GM12878 (cell line): Measurements from ENCODE around the gene FGF12. TPM values are rescaled to one million over a fixed set of nuclear protein-coding genes. Genes with fewer than 3 reads are reported as not detected.

ENCODE experiments used
- ATAC-seq: fragments of 200-7000 bp; cut with Tn5 transposase; 3 replicates; pipeline ENCODE4 v1.9.1; 2020; ENCODE audit warnings: mild to moderate bottlenecking, moderate library complexity
- BruUV-seq: library from RNA; stranded (reverse); fragments of 400-500 nt; replicated peaks from 2 replicates; lab custom pipeline; 2021; lab: Mats Ljungman, UMichigan
- CTCF ChIA-PET: fragments of 300-600 bp; sonication (Branson Sonifier 250); formaldehyde crosslinking; extraction: SDS; loops from one replicate; lab custom pipeline; 2021; ENCODE audit warnings: inconsistent platforms; lab: Yijun Ruan, JAX
- POLR2A ChIA-PET: fragments of 350-600 bp; formaldehyde crosslinking; extraction: SDS; loops from one replicate; lab custom pipeline; 2021; ENCODE audit warnings: inconsistent platforms; lab: Charles Lee
- RAD21 ChIA-PET: fragments of 300-600 bp; sonication (Branson Sonifier 250); formaldehyde crosslinking; loops from one replicate; lab custom pipeline; 2023; ENCODE audit warnings: antibody characterized with exemption; ENCODE audit not compliant: unreplicated experiment; lab: Charles Lee
- SMC1A ChIA-PET: fragments of 300-600 bp; sonication (Branson Sonifier 250); formaldehyde crosslinking; loops from one replicate; lab custom pipeline; 2023; ENCODE audit not compliant: unreplicated experiment, uncharacterized antibody; lab: Charles Lee
- DNase-seq: peaks from one replicate; pipeline ENCODE4 v3.0.0-alpha.2; 2011; ENCODE audit warnings: low read depth, low spot score
- FAIRE-seq: peaks from 3 replicates; lab custom pipeline; 2011; peaks lifted over from hg19 to GRCh38; lab: Jason Lieb, UNC
- H2AFZ ChIP-seq: 2 replicates; pipeline ENCODE4 v1.6.0; 2011; ENCODE audit warnings: low read depth, low read length, control low read depth; ENCODE audit not compliant: control insufficient read depth
- H3K27ac ChIP-seq: 2 replicates; pipeline ENCODE4 v1.5.1; 2011; ENCODE audit warnings: control low read depth; ENCODE audit not compliant: control insufficient read depth, insufficient read depth
- H3K27me3 ChIP-seq, 2 experiments: replicated peaks in 1 of 2; 2 replicates each; pipeline versions ENCODE4 v1.6.0 to v1.6.1; 2011; ENCODE audit warnings: low read length in 1 of 2; ENCODE audit not compliant: control insufficient read depth in 2 of 2, insufficient read depth in 2 of 2
- H3K36me3 ChIP-seq, 2 experiments: 2 replicates each; pipeline ENCODE4 v1.5.1; 2011; ENCODE audit warnings: low read length in 1 of 2; ENCODE audit not compliant: control insufficient read depth in 2 of 2, insufficient read depth in 2 of 2
- H3K4me1 ChIP-seq: 2 replicates; pipeline ENCODE4 v1.6.1; 2011; ENCODE audit warnings: mild to moderate bottlenecking, low read length, moderate library complexity, mixed read lengths; ENCODE audit not compliant: control insufficient read depth, insufficient read depth
- H3K4me2 ChIP-seq: 2 replicates; pipeline ENCODE4 v1.6.0; 2011; ENCODE audit warnings: control low read depth; ENCODE audit not compliant: control insufficient read depth, insufficient read depth
- H3K4me3 ChIP-seq: fragments of 200-600 bp; sonication (generic); 2 replicates; pipeline ENCODE4 v1.5.1; 2016
- H3K79me2 ChIP-seq: 2 replicates; pipeline ENCODE4 v1.6.0; 2011; ENCODE audit warnings: low read length; ENCODE audit not compliant: control insufficient read depth, insufficient read depth
- H3K9ac ChIP-seq: 2 replicates; pipeline ENCODE4 v1.8.0; 2011; ENCODE audit warnings: low read length, control low read depth, mixed read lengths; ENCODE audit not compliant: control insufficient read depth, insufficient read depth
- H3K9me3 ChIP-seq: replicated peaks from 3 replicates; pipeline ENCODE4 v1.5.1; 2011; ENCODE audit warnings: mild to moderate bottlenecking, low read length; ENCODE audit not compliant: control insufficient read depth, insufficient read depth
- H4K20me1 ChIP-seq: 2 replicates; pipeline ENCODE4 v1.6.0; 2011; ENCODE audit not compliant: control insufficient read depth, insufficient read depth
- CEBPB ChIP-seq, 2 experiments: fragments of 150-350 bp in 1 of 2; IDR thresholded peaks; 2 replicates each; pipeline ENCODE4 v1.6.1; 2012 to 2014; ENCODE audit warnings: low read depth in 2 of 2, low read length in 2 of 2, borderline replicate concordance in 1 of 2, inconsistent platforms in 1 of 2
- E2F8 ChIP-seq: fragments of 450-650 bp; IDR thresholded peaks from 2 replicates; pipeline ENCODE4 v1.6.1; 2018; ENCODE audit warnings: mild to moderate bottlenecking, low read depth, moderate library complexity; ENCODE audit not compliant: partially characterized antibody
- EP300 ChIP-seq, 2 experiments: fragments of 150-350 bp in 1 of 2; IDR thresholded peaks; 2 replicates each; pipeline ENCODE4 v1.6.1; 2011 to 2012; ENCODE audit warnings: low read depth in 2 of 2, low read length in 2 of 2, borderline replicate concordance in 1 of 2, improper control_type of control experiment in 1 of 2, inconsistent platforms in 1 of 2; ENCODE audit not compliant: control insufficient read depth in 1 of 2
- EZH2 ChIP-seq: IDR thresholded peaks from 2 replicates; pipeline ENCODE4 v1.6.1; 2012; ENCODE audit warnings: low read depth, mild to moderate bottlenecking, control low read depth, inconsistent platforms, low read length, borderline replicate concordance; ENCODE audit not compliant: control insufficient read depth
- FOS ChIP-seq: IDR thresholded peaks from 3 replicates; pipeline ENCODE4 v1.6.1; 2011; ENCODE audit warnings: borderline replicate concordance; ENCODE audit not compliant: insufficient read length; ENCODE audit errors: extremely low read depth
- GABPA ChIP-seq: IDR thresholded peaks from 2 replicates; pipeline ENCODE4 v1.6.1; 2014; ENCODE audit warnings: antibody characterized with exemption, low read depth, mild to moderate bottlenecking, inconsistent platforms
- GATAD2B ChIP-seq: fragments of 450-650 bp; conservative IDR thresholded peaks from 2 replicates; pipeline ENCODE4 v1.6.1; 2017; ENCODE audit warnings: low read depth, mild to moderate bottlenecking, moderate library complexity
- HDGF ChIP-seq: fragments of 450-650 bp; IDR thresholded peaks from 2 replicates; pipeline ENCODE4 v1.6.1; 2016; ENCODE audit warnings: antibody characterized with exemption
- IRF3 ChIP-seq: fragments of 450-650 bp; IDR thresholded peaks from 2 replicates; pipeline ENCODE4 v1.6.1; 2014; ENCODE audit warnings: mild to moderate bottlenecking
- JUND ChIP-seq: IDR thresholded peaks from 2 replicates; pipeline ENCODE4 v1.6.1; 2012; ENCODE audit warnings: low read depth, mild to moderate bottlenecking, low read length, improper control_type of control experiment, moderate library complexity
- NBN ChIP-seq: fragments of 450-650 bp; IDR thresholded peaks from 2 replicates; pipeline ENCODE4 v1.6.1; 2016
- NR2C1 ChIP-seq: fragments of 450-650 bp; IDR thresholded peaks from 2 replicates; pipeline ENCODE4 v1.6.1; 2017; ENCODE audit warnings: antibody characterized with exemption, mild to moderate bottlenecking, moderate library complexity
- NR2C2 ChIP-seq: IDR thresholded peaks from 2 replicates; pipeline ENCODE4 v1.6.1; 2011; ENCODE audit warnings: borderline replicate concordance, low read depth; ENCODE audit not compliant: control insufficient read depth, insufficient read length
- POLR2AphosphoS5 ChIP-seq: IDR thresholded peaks from 2 replicates; pipeline ENCODE4 v1.6.1; 2011; ENCODE audit warnings: mild to moderate bottlenecking, low read length, inconsistent platforms
- RAD21 ChIP-seq: IDR thresholded peaks from 2 replicates; pipeline ENCODE4 v1.6.1; 2011; ENCODE audit warnings: mild to moderate bottlenecking, low read depth, low read length, moderate library complexity; ENCODE audit not compliant: insufficient read depth
- RB1 ChIP-seq: fragments of 450-650 bp; formaldehyde crosslinking; IDR thresholded peaks from 2 replicates; pipeline ENCODE4 v1.6.1; 2017; ENCODE audit warnings: mild to moderate bottlenecking, borderline replicate concordance
- RCOR1 ChIP-seq: conservative IDR thresholded peaks from 2 replicates; pipeline ENCODE4 v1.6.1; 2012; ENCODE audit warnings: low read depth, low read length, improper control_type of control experiment
- SMAD1 ChIP-seq: fragments of 450-650 bp; IDR thresholded peaks from 2 replicates; pipeline ENCODE4 v1.6.1; 2018; ENCODE audit warnings: mild to moderate bottlenecking, low read depth; ENCODE audit not compliant: partially characterized antibody
- SMARCA5 ChIP-seq: fragments of 450-650 bp; IDR thresholded peaks from 2 replicates; pipeline ENCODE4 v1.6.1; 2017; ENCODE audit warnings: mild to moderate bottlenecking
- TAF1 ChIP-seq: IDR thresholded peaks from 2 replicates; pipeline ENCODE4 v1.6.1; 2011; ENCODE audit warnings: mild to moderate bottlenecking, low read depth, low read length, borderline replicate concordance
- TCF12 ChIP-seq: IDR thresholded peaks from 2 replicates; pipeline ENCODE4 v1.6.1; 2011; ENCODE audit warnings: low read depth, mild to moderate bottlenecking, low read length
- YBX1 ChIP-seq: fragments of 450-650 bp; IDR thresholded peaks from 2 replicates; pipeline ENCODE4 v1.6.1; 2016; ENCODE audit warnings: antibody characterized with exemption
- ZBED1 ChIP-seq: IDR thresholded peaks from 2 replicates; pipeline ENCODE4 v1.6.1; 2016; ENCODE audit warnings: borderline replicate concordance
- ZNF24 ChIP-seq: fragments of 450-650 bp; IDR thresholded peaks from 2 replicates; pipeline ENCODE4 v1.6.1; 2017; ENCODE audit warnings: antibody characterized with exemption, mild to moderate bottlenecking
- WGBS: methylation state at CpG from one replicate; pipeline ENCODE4 v1.1.6; 2016; ENCODE audit warnings: low lambda C conversion rate; ENCODE audit not compliant: insufficient replicate concordance, insufficient coverage; ENCODE audit errors: missing lambda C conversion rate; 5-methylcytosine and 5-hydroxymethylcytosine counted together
- in situ Hi-C: fragments of 300-500 bp; cut with MboI; formaldehyde crosslinking; loops from 9 replicates; pipeline ENCODE4 v1.14.3; 2018; ENCODE audit warnings: mixed read lengths
- intact Hi-C: fragments of 100-400 bp; cut with micrococcal nuclease; formaldehyde crosslinking; loops from one replicate; pipeline ENCODE4 v1.14.2; 2022; ENCODE audit not compliant: unreplicated experiment
- polyA plus RNA-seq, 11 experiments: library from polyadenylated mRNA; depleted of rRNA in 4 of 11; unstranded in 6 of 11; stranded (reverse) in 5 of 11; fragments of >200 nt; fragmentation: Nextera tagmentation in 4 of 11; fragmentation: Illumina TruSeq in 1 of 11; extraction: Ambion mirVana in 4 of 11; extraction: Trizol in 1 of 11; gene quantifications; 1 replicate in 1 of 11; 2 replicates in 10 of 11; pipeline versions ENCODE4 v1.2.1 to v1.2.3, GENCODE V29; 2011 to 2016; ENCODE audit warnings: inconsistent platforms in 2 of 11, missing spikeins in 2 of 11, low read depth in 1 of 11
- total RNA-seq, 4 experiments: library from RNA; depleted of rRNA in 3 of 4; stranded (reverse); fragments of >200 nt in 3 of 4; fragmentation: Illumina TruSeq in 1 of 4; extraction: Trizol in 1 of 4; gene quantifications; 2 replicates each; pipeline versions ENCODE4 v1.2.1 to v1.2.3, GENCODE V29; 2013 to 2021

FGF12 gene
- total and polyA plus RNA-seq, 10 of the 15 experiments (the other 5 are each of a cell fraction or from before 2014, with no cell fraction given), result 0.03 to 0.43 (median 0.13) TPM; not detected in 7

- TF ChIP-seq SMAD1 (no peak), RB1 (no peak), HDGF (no peak), TAF1 (no peak), NBN (no peak), IRF3 (no peak), CEBPB (IDR thresholded peaks at IDR 0.05; ENCODE audit: borderline replicate concordance in 1 of 2, low read depth in 2 of 2, low read length in 2 of 2) (no peak), NR2C2 (no peak), EP300 (IDR thresholded peaks at IDR 0.05; ENCODE audit: borderline replicate concordance in 1 of 2, control insufficient read depth in 1 of 2, low read depth in 2 of 2, low read length in 2 of 2) (no peak)
Measured at GRCh38 chr3:192505731-192506130, 221.6 kb downstream of the FGF12 start (continued).

GRCh38 chr3:192501401-192501800 is 225.9 kb downstream of the FGF12 start:
- RAD21 ChIA-PET, result no interaction called here
- FAIRE-seq, result no peak
- TF ChIP-seq NR2C1 (no peak), ZBED1 (no peak), FOS (no peak), EZH2 (no peak), E2F8 (no peak), YBX1 (no peak), ZNF24 (no peak), GATAD2B (no peak), JUND (no peak), SMARCA5 (no peak), GABPA (no peak), TCF12 (no peak), RCOR1 (no peak), RAD21 (no peak), POLR2AphosphoS5 (no peak)

More at GRCh38 chr3:192501401-192501800, 225.9 kb downstream of the FGF12 start:
- no peaks in the 10 kb centered on the region for H4K20me1 ChIP-seq
- in situ Hi-C loops, result no loop called here
- no peak overlapping the region for H3K9ac ChIP-seq
- H3K4me3 ChIP-seq, result no peak overlapping the region
- H3K4me2 ChIP-seq, result no peak overlapping the region
- H3K27me3 ChIP-seq, result no peaks in the 10 kb centered on the region; a peak in 1 of 4 replicates
- ATAC-seq (no peak), DNase-seq (no peak)
- POLR2A ChIA-PET, result no interaction called here
- H2AFZ ChIP-seq, result no peak overlapping the region
- intact Hi-C loops, result no loop called here
- BruUV-seq, result no TSS peak
- H3K9me3 ChIP-seq, result no peaks in the 10 kb centered on the region
- no peak overlapping the region for H3K27ac ChIP-seq
- CTCF ChIA-PET, result no interaction called here
- no peaks in the 10 kb centered on the region for H3K36me3 ChIP-seq
- H3K4me1 ChIP-seq, result no peaks in the 10 kb centered on the region
- WGBS, result 25% methylated on average over 3 of the region's 3 CpGs
- SMC1A ChIA-PET, result no interaction called here
- no peaks in the 10 kb centered on the region for H3K79me2 ChIP-seq
